H1 (cell line): ENCODE results near the gene HSPBAP1. TPM values are rescaled to one million over a fixed set of nuclear protein-coding genes. Genes with fewer than 3 reads are reported as not detected.

Experiments
- CTCF ChIA-PET: fragments of 300-600 bp; sonication (Branson Sonifier 250); formaldehyde crosslinking; loops from one replicate; lab custom pipeline; 2021; ENCODE audit not compliant: partially characterized antibody; lab: Charles Lee
- POLR2A ChIA-PET: fragments of 300-600 bp; sonication (Branson Sonifier 250); formaldehyde crosslinking; loops from one replicate; lab custom pipeline; 2021; ENCODE audit warnings: inconsistent platforms; ENCODE audit not compliant: partially characterized antibody; lab: Charles Lee
- DNase-seq, 2 experiments: peaks; one replicate each; pipeline versions ENCODE4 v3.0.0 to v3.0.0-alpha.2; 2010 to 2022; ENCODE audit warnings: low spot score in 2 of 2, low read depth in 1 of 2, mixed read lengths in 1 of 2
- FAIRE-seq: peaks from 2 replicates; lab custom pipeline; 2011; peaks lifted over from hg19 to GRCh38; lab: Jason Lieb, UNC
- H2AFZ ChIP-seq: 2 replicates; pipeline ENCODE4 v1.8.1; 2012; ENCODE audit warnings: low read length, inconsistent platforms
- H2AK5ac ChIP-seq: 2 replicates; pipeline ENCODE4 v1.6.1; 2013; ENCODE audit warnings: low read depth, low read length
- H2BK120ac ChIP-seq: replicated peaks from 2 replicates; pipeline ENCODE3; 2013; ENCODE audit warnings: low read depth, low read length, inconsistent platforms
- H2BK12ac ChIP-seq: 2 replicates; pipeline ENCODE4 v1.6.1; 2013; ENCODE audit warnings: low read depth, low read length
- H2BK15ac ChIP-seq: 2 replicates; pipeline ENCODE4 v1.6.1; 2013; ENCODE audit warnings: low read length
- H2BK20ac ChIP-seq: 2 replicates; pipeline ENCODE4 v1.6.1; 2013; ENCODE audit warnings: low read length
- H2BK5ac ChIP-seq: 2 replicates; pipeline ENCODE4 v1.6.1; 2013; ENCODE audit warnings: low read depth, low read length
- H3K14ac ChIP-seq: 2 replicates; pipeline ENCODE4 v1.6.1; 2013; ENCODE audit warnings: inconsistent platforms; ENCODE audit not compliant: insufficient read length
- H3K18ac ChIP-seq: 2 replicates; pipeline ENCODE4 v1.6.1; 2013; ENCODE audit warnings: low read length; ENCODE audit errors: extremely low read depth
- H3K23ac ChIP-seq: 2 replicates; pipeline ENCODE4 v1.6.1; 2013; ENCODE audit warnings: inconsistent platforms; ENCODE audit not compliant: insufficient read length
- H3K23me2 ChIP-seq: 2 replicates; pipeline ENCODE4 v1.6.1; 2013; ENCODE audit warnings: low read depth, low read length
- H3K27ac ChIP-seq: 2 replicates; pipeline ENCODE4 v1.6.1; 2011; ENCODE audit warnings: low read depth, low read length, inconsistent platforms
- H3K27me3 ChIP-seq, 4 experiments: replicated peaks in 1 of 4; 1 replicate in 1 of 4; 2 replicates in 3 of 4; pipeline versions ENCODE4 v1.6.1 to v1.8.1; 2011 to 2013; ENCODE audit warnings: low read length in 3 of 4, mild to moderate bottlenecking in 3 of 4, inconsistent platforms in 2 of 4, mixed read lengths in 2 of 4, moderate library complexity in 1 of 4; ENCODE audit not compliant: control insufficient read depth in 3 of 4, insufficient read depth in 3 of 4; ENCODE audit errors: extremely low read depth in 1 of 4
- H3K36me3 ChIP-seq, 4 experiments: 2 replicates each; pipeline versions ENCODE4 v1.6.1 to v1.8.1; 2011 to 2013; ENCODE audit warnings: mild to moderate bottlenecking in 4 of 4, low read length in 3 of 4, moderate library complexity in 2 of 4, control low read depth in 1 of 4, inconsistent platforms in 1 of 4; ENCODE audit not compliant: insufficient read depth in 4 of 4, control insufficient read depth in 2 of 4
- H3K4ac ChIP-seq: replicated peaks from 2 replicates; pipeline ENCODE3; 2013; ENCODE audit warnings: low read length, low read depth, mixed read lengths, inconsistent platforms; ENCODE audit not compliant: insufficient read length
- H3K4me1 ChIP-seq, 4 experiments: replicated peaks in 1 of 4; 1 replicate in 1 of 4; 2 replicates in 3 of 4; pipeline versions ENCODE4 v1.6.1 to v1.8.1; 2011 to 2013; ENCODE audit warnings: low read length in 3 of 4, inconsistent platforms in 2 of 4, mixed read lengths in 1 of 4; ENCODE audit not compliant: insufficient read depth in 4 of 4, control insufficient read depth in 3 of 4
- H3K4me2 ChIP-seq, 2 experiments: 2 replicates each; pipeline versions ENCODE4 v1.6.1 to v1.8.1; 2011 to 2013; ENCODE audit warnings: low read depth in 2 of 2, low read length in 2 of 2, control low read depth in 1 of 2, inconsistent platforms in 1 of 2, mild to moderate bottlenecking in 1 of 2; ENCODE audit not compliant: insufficient read depth in 1 of 2
- H3K4me3 ChIP-seq, 4 experiments: fragments of 200-600, 300-600 bp in 1 of 4; sonication (generic), shearing (Covaris generic), sonication (Bioruptor Twin) in 1 of 4; 2 replicates each; pipeline versions ENCODE4 v1.5.1 to v1.8.1; 2011 to 2016; ENCODE audit warnings: low read length in 4 of 4, low read depth in 3 of 4, control low read depth in 2 of 4, inconsistent platforms in 2 of 4, mild to moderate bottlenecking in 2 of 4, mixed read lengths in 1 of 4, moderate library complexity in 1 of 4; ENCODE audit not compliant: insufficient read depth in 2 of 4; ENCODE audit errors: extremely low read depth in 1 of 4
- H3K56ac ChIP-seq: replicated peaks from 2 replicates; pipeline ENCODE3; 2013; ENCODE audit warnings: low read depth, mild to moderate bottlenecking, mixed read lengths, low read length, inconsistent platforms; ENCODE audit not compliant: insufficient read length
- H3K79me1 ChIP-seq: 2 replicates; pipeline ENCODE4 v1.6.1; 2013; ENCODE audit warnings: low read depth, low read length, control low read depth
- H3K79me2 ChIP-seq, 2 experiments: 2 replicates each; pipeline versions ENCODE4 v1.6.1 to v1.8.1; 2012 to 2013; ENCODE audit warnings: low read length in 2 of 2, mild to moderate bottlenecking in 2 of 2, inconsistent platforms in 1 of 2; ENCODE audit not compliant: insufficient read depth in 2 of 2, control insufficient read depth in 1 of 2
- H3K9ac ChIP-seq, 4 experiments: replicated peaks in 1 of 4; 1 replicate in 1 of 4; 2 replicates in 3 of 4; pipeline versions ENCODE4 v1.6.1 to v1.8.1; 2011 to 2013; ENCODE audit warnings: low read depth in 3 of 4, low read length in 3 of 4, control low read depth in 2 of 4, mild to moderate bottlenecking in 2 of 4, moderate library complexity in 2 of 4, inconsistent platforms in 1 of 4; ENCODE audit errors: extremely low read depth in 1 of 4
- H3K9me3 ChIP-seq, 2 experiments: 2 replicates each; pipeline versions ENCODE4 v1.6.1 to v1.8.1; 2012 to 2013; ENCODE audit warnings: mild to moderate bottlenecking in 2 of 2, moderate library complexity in 2 of 2, control low read depth in 1 of 2, inconsistent platforms in 1 of 2, low read depth in 1 of 2, low read length in 1 of 2, mixed read lengths in 1 of 2; ENCODE audit not compliant: insufficient read depth in 2 of 2
- H4K20me1 ChIP-seq, 2 experiments: replicated peaks in 1 of 2; 2 replicates each; pipeline versions ENCODE3 to v1.8.1; 2011 to 2013; ENCODE audit warnings: inconsistent platforms in 2 of 2, low read length in 2 of 2, mild to moderate bottlenecking in 1 of 2; ENCODE audit not compliant: insufficient read depth in 2 of 2, control insufficient read depth in 1 of 2
- H4K5ac ChIP-seq: 2 replicates; pipeline ENCODE4 v1.6.1; 2013; ENCODE audit warnings: low read length, low read depth, mixed read lengths, inconsistent platforms; ENCODE audit not compliant: insufficient read length
- H4K8ac ChIP-seq: 2 replicates; pipeline ENCODE4 v1.8.0; 2013; ENCODE audit warnings: mild to moderate bottlenecking, moderate library complexity, low read length, inconsistent platforms; ENCODE audit not compliant: insufficient read depth; ENCODE audit errors: extremely low read depth
- H4K91ac ChIP-seq: replicated peaks from 2 replicates; pipeline ENCODE3; 2013; ENCODE audit warnings: low read length, mixed read lengths, inconsistent platforms; ENCODE audit not compliant: insufficient read length
- POLR2A ChIP-seq, 2 experiments: IDR thresholded peaks; 1 replicate in 1 of 2; 2 replicates in 1 of 2; pipeline ENCODE4 v1.6.1; 2011; ENCODE audit warnings: low read depth in 2 of 2, low read length in 2 of 2, mild to moderate bottlenecking in 2 of 2; ENCODE audit errors: control extremely low read depth in 1 of 2
- POU5F1 ChIP-seq: IDR thresholded peaks from 2 replicates; pipeline ENCODE4 v1.6.1; 2011; ENCODE audit warnings: low read depth, mild to moderate bottlenecking, low read length, moderate library complexity
- SUZ12 ChIP-seq: fragments of 200-600 bp; sonication (generic); IDR thresholded peaks from 2 replicates; pipeline ENCODE4 v1.6.1; 2012; ENCODE audit warnings: mild to moderate bottlenecking, inconsistent platforms, low read length, moderate library complexity, mixed read lengths
- WGBS, 2 experiments: shearing (Covaris generic) in 1 of 2; methylation state at CpG; one replicate each; pipeline versions ENCODE4 v1.1.6 to v1.1.7; 2013 to 2015; ENCODE audit warnings: low lambda C conversion rate in 2 of 2, mixed read lengths in 2 of 2, inconsistent platforms in 1 of 2, low coverage in 1 of 2, missing lambda C conversion rate in 1 of 2; ENCODE audit not compliant: insufficient replicate concordance in 2 of 2, insufficient coverage in 1 of 2, insufficient read length in 1 of 2; ENCODE audit errors: extremely low coverage in 1 of 2, missing lambda C conversion rate in 1 of 2; 5-methylcytosine and 5-hydroxymethylcytosine counted together
- polyA plus RNA-seq, 7 experiments: library from polyadenylated mRNA; depleted of rRNA in 3 of 7; stranded (reverse) in 5 of 7; unstranded in 2 of 7; fragments of >200 nt in 5 of 7; fragments of 200-250 nt in 2 of 7; gene quantifications; 1 replicate in 5 of 7; 2 replicates in 1 of 7; 4 replicates in 1 of 7; pipeline versions ENCODE4 v1.2.1 to v1.2.3, GENCODE V29; 2011 to 2013; ENCODE audit warnings: missing spikeins in 2 of 7, mixed read lengths in 2 of 7
- total RNA-seq: library from RNA; stranded (reverse); fragmentation: NEBNext Ultra II Directional; extraction: Animal tissue kit (Norgen Biotek cat#: 25700); gene quantifications from 2 replicates; pipeline ENCODE4 v1.2.1, GENCODE V29; 2021

Gene HSPBAP1
- total and polyA plus RNA-seq, 2 of the 8 experiments (the other 6 are each of a cell fraction or from before 2014, with no cell fraction given): 7.5 to 8.3 TPM

GRCh38 chr3:122773944-122774509 is 19.6 kb downstream of the HSPBAP1 start:
- no peak for TF ChIP-seq SUZ12
- no peak for TF ChIP-seq POLR2A (IDR thresholded peaks at IDR 0.05; ENCODE audit: control extremely low read depth in 1 of 2, low read depth in 2 of 2, low read length in 2 of 2)
- no peak for TF ChIP-seq POU5F1
- Histone ChIP-seq H3K14ac (no peak overlapping the region), H4K5ac (no peak overlapping the region), H3K9ac (no peak overlapping the region), H3K56ac (no peak overlapping the region), H3K27ac (no peak overlapping the region), H2BK120ac (no peak overlapping the region), H2BK15ac (no peak overlapping the region), H2BK12ac (no peak overlapping the region), H3K36me3 (no peaks in the 10 kb centered on the region; a peak in 2 of 8 replicates), H3K4me3 (no peak overlapping the region), H4K20me1 (no peaks in the 10 kb centered on the region), H3K4ac (no peak overlapping the region), H2AK5ac (no peak overlapping the region), H3K27me3 (no peaks in the 10 kb centered on the region), H3K79me2 (no peaks in the 10 kb centered on the region), H2AFZ (no peak overlapping the region), H2BK20ac (no peak overlapping the region), H4K8ac (no peak overlapping the region), H3K18ac (no peak overlapping the region), H3K23ac (no peak overlapping the region), H3K9me3 (no peaks in the 10 kb centered on the region), H3K4me1 (peaks cover 0 to 4% (median under 1%) of the 10 kb centered on the region in 4 experiments; a peak in 2 of 7 replicates), H4K91ac (no peak overlapping the region), H3K4me2 (no peak overlapping the region), H2BK5ac (no peak overlapping the region), H3K79me1 (no peaks in the 10 kb centered on the region), H3K23me2 (no peaks in the 10 kb centered on the region; the same call in 1 of the 2 replicates)
- no peak for DNase-seq
- POLR2A ChIA-PET: interaction anchor here (0.8 to 1.3 kb wide), 3 partner anchors 13 to 20 kb away, joined by 3 to 5 read pairs (median 3); partner anchors contain the start of gene HSPBAP1
- CTCF ChIA-PET: interaction anchor here (0.6 to 1.9 kb wide), 11 partner anchors 11 to 380 kb away, joined by 3 to 8 read pairs (median 3); no protein-coding TSS in a partner anchor
- no peak for FAIRE-seq
- WGBS, 2 experiments: 78% methylated on average over 3 of the region's 3 CpGs; no CpG with 5 or more reads in 1 of the 2 experiments
